Calu3 (cell line): ENCODE measurements around the gene NALCN. TPM values are rescaled to one million over a fixed set of nuclear protein-coding genes. Genes with fewer than 3 reads are reported as not detected.

ENCODE experiments used
- BruUV-seq: library from RNA; stranded (reverse); fragments of 400-500 nt; replicated peaks from 2 replicates; lab custom pipeline; 2021; lab: Mats Ljungman, UMichigan
- CTCF ChIA-PET: fragments of 300-600 bp; sonication (Branson Sonifier 250); formaldehyde crosslinking; loops from one replicate; lab custom pipeline; 2022; ENCODE audit warnings: antibody characterized with exemption; lab: Charles Lee
- DNase-seq: peaks from one replicate; pipeline ENCODE4 v3.0.0; 2022
- H3K27ac Mint-ChIP-seq: one replicate; pipeline ENCODE4 v1.8.0; 2022; ENCODE audit warnings: mixed read lengths; ENCODE audit not compliant: unreplicated experiment
- H3K27me3 Mint-ChIP-seq: one replicate; pipeline ENCODE4 v1.8.0; 2022; ENCODE audit warnings: mixed read lengths; ENCODE audit not compliant: unreplicated experiment
- H3K36me3 Mint-ChIP-seq: one replicate; pipeline ENCODE4 v1.8.0; 2022; ENCODE audit warnings: mild to moderate bottlenecking, moderate library complexity, mixed read lengths; ENCODE audit not compliant: insufficient read depth, unreplicated experiment
- H3K4me1 Mint-ChIP-seq: one replicate; pipeline ENCODE4 v1.8.0; 2022; ENCODE audit warnings: mild to moderate bottlenecking, low read depth, mixed read lengths; ENCODE audit not compliant: unreplicated experiment
- H3K4me3 Mint-ChIP-seq: one replicate; pipeline ENCODE4 v1.8.0; 2022; ENCODE audit warnings: mild to moderate bottlenecking, low read depth, moderate library complexity, mixed read lengths; ENCODE audit not compliant: unreplicated experiment
- H3K9me3 Mint-ChIP-seq: one replicate; pipeline ENCODE4 v1.8.0; 2022; ENCODE audit warnings: low read depth, mixed read lengths; ENCODE audit not compliant: unreplicated experiment
- intact Hi-C: fragments of 100-400 bp; cut with micrococcal nuclease; formaldehyde crosslinking; loops from one replicate; pipeline ENCODE4 v1.10.0; 2022; ENCODE audit not compliant: unreplicated experiment
- total RNA-seq: library from RNA; stranded (reverse); gene quantifications from 2 replicates; pipeline ENCODE4 v1.2.3, GENCODE V29; 2022
- TF ChIP-seq, protein P1 (sequence below): fragments of 200-600 bp; IDR thresholded peaks from one replicate; pipeline ENCODE4 v1.8.0; 2022; ENCODE audit warnings: antibody characterized with exemption; ENCODE audit not compliant: unreplicated experiment

The NALCN gene
- total RNA-seq, 1 experiment from 2014 or later = 2.8 TPM

DNA sequence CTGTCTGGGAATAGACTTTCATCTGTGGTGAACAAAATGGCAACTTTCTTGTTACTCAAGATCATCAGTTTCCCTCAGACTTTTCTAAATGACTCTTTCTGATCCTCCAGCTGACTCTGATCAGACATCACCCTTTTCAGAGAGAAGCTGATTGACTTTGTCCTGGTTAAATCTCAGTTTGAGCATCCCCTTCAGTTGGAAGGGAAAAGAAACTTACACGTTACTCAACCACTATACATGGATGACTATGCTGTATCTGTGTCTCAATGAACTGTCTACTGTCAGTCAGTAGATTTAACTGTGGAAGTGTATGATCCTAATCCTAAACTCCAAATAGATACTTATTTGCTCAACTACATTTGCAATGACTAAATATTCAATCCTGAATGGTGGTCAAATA is 118.5 kb downstream of the NALCN start:
- TF ChIP-seq, protein P1, sequence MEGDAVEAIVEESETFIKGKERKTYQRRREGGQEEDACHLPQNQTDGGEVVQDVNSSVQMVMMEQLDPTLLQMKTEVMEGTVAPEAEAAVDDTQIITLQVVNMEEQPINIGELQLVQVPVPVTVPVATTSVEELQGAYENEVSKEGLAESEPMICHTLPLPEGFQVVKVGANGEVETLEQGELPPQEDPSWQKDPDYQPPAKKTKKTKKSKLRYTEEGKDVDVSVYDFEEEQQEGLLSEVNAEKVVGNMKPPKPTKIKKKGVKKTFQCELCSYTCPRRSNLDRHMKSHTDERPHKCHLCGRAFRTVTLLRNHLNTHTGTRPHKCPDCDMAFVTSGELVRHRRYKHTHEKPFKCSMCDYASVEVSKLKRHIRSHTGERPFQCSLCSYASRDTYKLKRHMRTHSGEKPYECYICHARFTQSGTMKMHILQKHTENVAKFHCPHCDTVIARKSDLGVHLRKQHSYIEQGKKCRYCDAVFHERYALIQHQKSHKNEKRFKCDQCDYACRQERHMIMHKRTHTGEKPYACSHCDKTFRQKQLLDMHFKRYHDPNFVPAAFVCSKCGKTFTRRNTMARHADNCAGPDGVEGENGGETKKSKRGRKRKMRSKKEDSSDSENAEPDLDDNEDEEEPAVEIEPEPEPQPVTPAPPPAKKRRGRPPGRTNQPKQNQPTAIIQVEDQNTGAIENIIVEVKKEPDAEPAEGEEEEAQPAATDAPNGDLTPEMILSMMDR = no peak
- Mint-ChIP-seq H3K27ac (no peak overlapping the region), H3K9me3 (no peaks in the 10 kb centered on the region), H3K36me3 (no peaks in the 10 kb centered on the region), H3K4me3 (no peak overlapping the region), H3K27me3 (no peaks in the 10 kb centered on the region), H3K4me1 (no peaks in the 10 kb centered on the region)
- no TSS peak for BruUV-seq
- DNase-seq = no peak
- intact Hi-C loops = loop anchor here (5.0 kb wide), 1 partner anchor 145 kb away; no protein-coding TSS in a partner anchor
- CTCF ChIA-PET = no interaction called here

DNA sequence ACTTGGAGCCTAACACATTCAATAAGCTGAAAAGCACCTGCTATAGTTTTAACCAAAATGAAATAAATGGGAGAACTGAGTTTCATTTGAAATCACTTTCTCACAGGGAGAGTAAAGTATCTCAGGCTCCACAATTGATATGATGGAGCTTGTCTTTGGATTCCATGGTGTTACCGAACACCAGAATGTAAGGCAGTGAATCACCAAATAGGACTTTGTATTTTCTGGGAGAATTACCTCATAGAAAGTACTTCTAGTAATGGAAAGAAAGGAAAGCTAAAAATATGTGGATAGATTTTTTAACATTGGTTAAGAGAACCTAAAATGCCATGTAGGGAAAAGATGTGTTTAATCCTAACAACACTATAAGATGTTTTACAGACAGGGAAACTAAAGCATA is 123.6 kb downstream of the NALCN start:
- no peaks in the 10 kb centered on the region for H3K4me1 Mint-ChIP-seq
- DNase-seq = no peak
- intact Hi-C loops = no loop called here
- H3K27me3 Mint-ChIP-seq = no peaks in the 10 kb centered on the region
- no peaks in the 10 kb centered on the region for H3K9me3 Mint-ChIP-seq
- no peaks in the 10 kb centered on the region for H3K36me3 Mint-ChIP-seq
- CTCF ChIA-PET = no interaction called here
- H3K4me3 Mint-ChIP-seq = no peak overlapping the region
- TF ChIP-seq, protein P1 = no peak
- no peak overlapping the region for H3K27ac Mint-ChIP-seq
- no TSS peak for BruUV-seq

DNA sequence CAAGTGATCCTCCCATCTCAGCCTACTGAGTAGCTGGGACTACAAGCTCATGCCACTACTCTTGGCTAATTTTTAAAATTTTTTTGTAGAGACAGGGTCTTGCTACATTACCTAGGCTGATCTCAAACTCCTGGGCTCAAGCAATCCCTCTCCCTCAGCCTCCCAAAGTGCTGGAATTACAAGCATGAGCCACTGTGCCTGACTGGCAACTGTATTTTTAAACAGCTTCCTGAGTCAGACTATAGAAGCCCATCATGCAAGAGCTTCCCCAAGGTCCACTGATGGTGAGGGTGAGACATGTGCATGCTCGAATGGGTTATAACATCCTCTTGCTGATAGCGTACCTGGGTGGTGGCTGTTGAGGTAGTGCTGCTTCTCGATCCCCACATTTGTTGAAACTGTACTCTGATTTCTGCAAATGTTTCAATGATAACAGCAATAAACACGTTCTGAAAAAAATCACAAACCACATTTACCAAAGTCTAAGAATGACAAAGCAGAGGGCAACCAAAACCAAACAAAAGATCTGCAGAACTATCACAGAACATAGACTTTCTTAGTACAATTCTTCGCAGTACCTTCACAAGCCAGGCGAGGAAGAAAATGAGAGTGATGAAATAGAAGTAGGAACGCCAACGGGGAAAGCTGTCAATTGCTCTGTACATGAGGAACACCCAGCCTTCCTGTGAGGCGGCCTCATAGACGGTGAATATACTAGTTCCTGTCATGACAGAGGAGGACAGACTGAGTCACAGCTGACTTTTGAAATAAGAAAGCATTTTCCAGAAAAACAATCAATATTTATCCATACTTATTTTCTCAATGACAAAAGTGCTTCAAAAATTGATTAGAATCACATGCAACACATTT is 124.4 kb downstream of the NALCN start:
- DNase-seq = no peak
- no peaks in the 10 kb centered on the region for H3K27me3 Mint-ChIP-seq
- no peak overlapping the region for H3K4me3 Mint-ChIP-seq
- no peak overlapping the region for H3K27ac Mint-ChIP-seq
- no peaks in the 10 kb centered on the region for H3K36me3 Mint-ChIP-seq
- no peaks in the 10 kb centered on the region for H3K4me1 Mint-ChIP-seq
- TF ChIP-seq, protein P1 = no peak
- CTCF ChIA-PET = no interaction called here
- intact Hi-C loops = no loop called here
- BruUV-seq = no TSS peak
- H3K9me3 Mint-ChIP-seq = no peaks in the 10 kb centered on the region

DNA sequence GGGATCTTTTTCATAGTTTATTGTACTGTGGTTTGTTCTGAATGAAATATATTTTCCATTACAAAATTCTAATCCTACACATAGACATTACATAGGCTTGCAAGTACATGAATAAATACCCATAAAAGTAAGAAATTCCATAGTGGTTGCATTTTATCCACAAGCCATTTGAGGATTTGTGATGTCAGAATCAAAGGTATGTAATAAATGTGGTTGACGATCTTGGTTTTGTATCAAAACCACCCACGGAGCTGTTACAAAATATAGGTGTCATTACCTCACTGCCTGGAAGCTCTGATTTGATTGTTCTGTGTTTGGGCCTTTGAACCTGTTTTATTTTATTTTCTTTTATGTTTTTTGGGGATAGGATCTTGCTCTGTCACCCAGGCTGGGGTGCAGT is 125.1 kb downstream of the NALCN start:
- intact Hi-C loops = no loop called here
- Mint-ChIP-seq H3K36me3 (no peaks in the 10 kb centered on the region), H3K27ac (no peak overlapping the region)

More for the DNA sequence above, 125.1 kb downstream of the NALCN start:
- Mint-ChIP-seq H3K4me3 (no peak overlapping the region), H3K4me1 (no peaks in the 10 kb centered on the region), H3K9me3 (no peaks in the 10 kb centered on the region), H3K27me3 (no peaks in the 10 kb centered on the region)
- no TSS peak for BruUV-seq
- TF ChIP-seq, protein P1 = no peak
- CTCF ChIA-PET = no interaction called here
- no peak for DNase-seq
